AG04449 (cell line): ENCODE data around the gene MLIP.

Experiments used
- CTCF ChIA-PET: fragments of 350-600 bp; formaldehyde crosslinking; extraction: SDS; loops from one replicate; lab custom pipeline; 2021; ENCODE audit warnings: antibody characterized with exemption; lab: Yijun Ruan, JAX
- POLR2A ChIA-PET: fragments of 400-600, 350-600 bp; formaldehyde crosslinking; extraction: SDS; loops from one replicate; lab custom pipeline; 2020; ENCODE audit warnings: antibody characterized with exemption, inconsistent platforms; lab: Yijun Ruan, JAX
- DNase-seq: peaks from one replicate; pipeline ENCODE4 v3.0.0-alpha.2; 2010; ENCODE audit warnings: low read depth, low spot score
- H3K4me3 ChIP-seq: 2 replicates; pipeline ENCODE4 v1.5.1; 2011; ENCODE audit warnings: low read depth, mild to moderate bottlenecking, control low read depth, low read length
- TF ChIP-seq, protein P1 (sequence below): IDR thresholded peaks from one replicate; pipeline ENCODE4 v1.5.1; 2011; ENCODE audit warnings: mild to moderate bottlenecking, moderate library complexity, low read length, control low read depth, inconsistent platforms; ENCODE audit not compliant: insufficient read depth; ENCODE audit errors: missing control alignments

The MLIP gene

DNA sequence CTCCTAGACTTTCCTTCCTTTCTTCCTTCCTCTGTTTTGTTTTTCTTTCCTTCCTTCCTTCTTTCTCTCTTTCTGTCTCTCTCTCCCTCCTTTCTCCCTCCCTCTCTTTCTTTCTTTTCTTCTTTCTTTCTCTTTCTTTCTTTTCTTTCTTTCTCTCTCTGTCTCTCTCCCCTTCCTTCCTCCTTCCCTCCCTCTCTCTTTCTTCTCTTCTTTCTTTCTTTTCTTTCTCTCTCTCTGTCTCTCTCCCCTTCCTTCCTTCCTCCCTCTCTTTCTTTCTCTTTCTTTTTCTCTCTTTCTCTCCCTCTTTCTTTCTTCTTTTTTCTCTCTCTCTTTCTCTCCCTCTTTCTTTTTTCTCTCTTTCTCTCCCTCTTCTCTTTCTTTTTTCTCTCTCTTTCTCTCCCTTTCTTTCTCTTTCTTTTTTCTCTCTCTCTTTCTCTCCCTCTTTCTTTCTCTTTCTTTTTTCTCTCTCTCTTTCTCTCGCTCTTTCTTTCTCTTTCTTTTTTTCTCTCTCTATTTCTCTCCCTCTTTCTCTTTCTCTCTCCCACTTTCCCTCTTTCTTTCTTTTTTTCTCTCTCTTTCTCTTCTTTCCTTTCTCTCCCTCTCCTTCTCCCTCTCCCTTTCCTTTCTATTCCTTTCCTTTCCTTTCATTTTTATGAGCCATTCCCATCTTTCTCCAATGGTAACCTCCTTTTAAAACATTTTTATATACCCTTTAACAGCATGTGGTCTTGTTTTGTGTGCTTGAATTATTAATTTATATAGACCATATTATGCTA lies 199.3 kb downstream of the MLIP start:
- TF ChIP-seq, protein P1, sequence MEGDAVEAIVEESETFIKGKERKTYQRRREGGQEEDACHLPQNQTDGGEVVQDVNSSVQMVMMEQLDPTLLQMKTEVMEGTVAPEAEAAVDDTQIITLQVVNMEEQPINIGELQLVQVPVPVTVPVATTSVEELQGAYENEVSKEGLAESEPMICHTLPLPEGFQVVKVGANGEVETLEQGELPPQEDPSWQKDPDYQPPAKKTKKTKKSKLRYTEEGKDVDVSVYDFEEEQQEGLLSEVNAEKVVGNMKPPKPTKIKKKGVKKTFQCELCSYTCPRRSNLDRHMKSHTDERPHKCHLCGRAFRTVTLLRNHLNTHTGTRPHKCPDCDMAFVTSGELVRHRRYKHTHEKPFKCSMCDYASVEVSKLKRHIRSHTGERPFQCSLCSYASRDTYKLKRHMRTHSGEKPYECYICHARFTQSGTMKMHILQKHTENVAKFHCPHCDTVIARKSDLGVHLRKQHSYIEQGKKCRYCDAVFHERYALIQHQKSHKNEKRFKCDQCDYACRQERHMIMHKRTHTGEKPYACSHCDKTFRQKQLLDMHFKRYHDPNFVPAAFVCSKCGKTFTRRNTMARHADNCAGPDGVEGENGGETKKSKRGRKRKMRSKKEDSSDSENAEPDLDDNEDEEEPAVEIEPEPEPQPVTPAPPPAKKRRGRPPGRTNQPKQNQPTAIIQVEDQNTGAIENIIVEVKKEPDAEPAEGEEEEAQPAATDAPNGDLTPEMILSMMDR, result no peak
- no peak overlapping the region for H3K4me3 ChIP-seq
- ChIA-PET CTCF (interaction anchor here (1.0 to 1.6 kb wide), 2 partner anchors 14 to 24 kb away, joined by 3 to 5 read pairs; no protein-coding TSS in a partner anchor), POLR2A (no interaction called here)
- no peak for DNase-seq

DNA sequence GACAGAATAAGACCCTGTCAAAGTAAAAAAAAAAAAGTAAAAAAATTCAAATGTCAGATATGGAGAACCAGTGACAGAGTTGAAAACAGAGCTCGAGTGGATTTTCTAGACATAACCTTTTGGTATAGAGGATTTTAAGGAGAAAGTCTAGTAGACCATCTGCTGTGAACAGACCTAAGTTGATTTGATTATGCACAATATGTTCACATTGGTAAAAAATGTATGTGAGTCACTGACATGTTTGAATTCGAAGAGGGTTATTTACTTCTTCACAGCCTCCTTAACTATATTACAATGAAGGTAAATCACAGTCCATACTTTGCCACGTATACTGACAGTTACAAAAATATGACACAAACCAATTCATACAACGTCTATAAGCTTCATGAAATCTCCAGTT lies 204.4 kb downstream of the MLIP start:
- no peak overlapping the region for H3K4me3 ChIP-seq
- ChIA-PET CTCF (no interaction called here), POLR2A (no interaction called here)
- TF ChIP-seq, protein P1, result no peak
- DNase-seq, result no peak
